ENCODE measurements around the gene MYOCD.

Gene MYOCD

DNA sequence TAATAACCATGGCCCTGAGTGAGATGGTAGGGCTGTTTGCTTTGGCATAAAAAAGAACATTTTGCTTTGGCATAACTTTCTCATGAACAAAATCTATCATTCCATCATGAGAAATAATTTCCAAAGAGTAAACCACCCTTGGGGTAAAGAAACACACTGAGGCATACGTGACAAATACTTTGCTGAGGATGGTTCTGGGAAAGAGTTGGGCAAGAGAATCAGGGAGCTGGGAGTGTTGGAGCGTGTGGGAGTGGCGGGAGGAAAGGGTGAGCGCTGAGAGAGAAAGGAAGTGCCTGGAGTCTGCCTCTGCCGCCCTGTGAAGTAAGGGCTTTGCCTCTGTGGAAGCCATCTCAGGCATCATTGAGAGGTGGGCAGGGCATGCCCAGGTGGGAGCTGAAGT, 63.4 kb downstream of the MYOCD start:
- no peak overlapping the region for H3K27ac ChIP-seq
- no peak for DNase-seq
- H3K27me3 ChIP-seq (ENCODE audit: insufficient read depth, low read depth, severe bottlenecking), result no peaks in the 10 kb centered on the region
- no peaks in the 10 kb centered on the region for H3K9me3 ChIP-seq (ENCODE audit: severe bottlenecking)
- H3K36me3 ChIP-seq, result no peaks in the 10 kb centered on the region
- H3K4me3 ChIP-seq (ENCODE audit: low read depth, low read length), result no peak overlapping the region
- TF ChIP-seq, protein P1, sequence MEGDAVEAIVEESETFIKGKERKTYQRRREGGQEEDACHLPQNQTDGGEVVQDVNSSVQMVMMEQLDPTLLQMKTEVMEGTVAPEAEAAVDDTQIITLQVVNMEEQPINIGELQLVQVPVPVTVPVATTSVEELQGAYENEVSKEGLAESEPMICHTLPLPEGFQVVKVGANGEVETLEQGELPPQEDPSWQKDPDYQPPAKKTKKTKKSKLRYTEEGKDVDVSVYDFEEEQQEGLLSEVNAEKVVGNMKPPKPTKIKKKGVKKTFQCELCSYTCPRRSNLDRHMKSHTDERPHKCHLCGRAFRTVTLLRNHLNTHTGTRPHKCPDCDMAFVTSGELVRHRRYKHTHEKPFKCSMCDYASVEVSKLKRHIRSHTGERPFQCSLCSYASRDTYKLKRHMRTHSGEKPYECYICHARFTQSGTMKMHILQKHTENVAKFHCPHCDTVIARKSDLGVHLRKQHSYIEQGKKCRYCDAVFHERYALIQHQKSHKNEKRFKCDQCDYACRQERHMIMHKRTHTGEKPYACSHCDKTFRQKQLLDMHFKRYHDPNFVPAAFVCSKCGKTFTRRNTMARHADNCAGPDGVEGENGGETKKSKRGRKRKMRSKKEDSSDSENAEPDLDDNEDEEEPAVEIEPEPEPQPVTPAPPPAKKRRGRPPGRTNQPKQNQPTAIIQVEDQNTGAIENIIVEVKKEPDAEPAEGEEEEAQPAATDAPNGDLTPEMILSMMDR (IDR thresholded peaks at IDR 0.05; ENCODE audit: low read depth, low read length), result no peak

DNA sequence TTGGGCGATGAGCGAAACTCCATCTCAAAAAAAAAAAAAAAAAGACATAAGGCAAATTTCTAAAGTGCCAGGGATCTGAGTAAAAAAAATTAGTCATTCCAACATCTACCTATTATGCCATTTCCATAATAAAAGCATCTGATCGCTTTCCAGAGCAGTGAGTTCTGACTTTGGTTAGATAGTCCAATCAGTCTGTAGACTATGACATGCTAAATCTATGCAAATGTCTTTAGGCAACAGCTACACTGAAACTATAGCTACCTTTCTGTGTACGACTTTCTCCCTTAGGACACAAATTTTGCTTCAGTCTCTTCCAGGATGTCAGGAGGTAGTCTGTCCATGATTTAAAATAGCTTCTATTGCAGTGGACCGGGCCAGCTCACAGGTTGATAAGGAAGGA, 64.7 kb downstream of the MYOCD start:
- no peaks in the 10 kb centered on the region for H3K27me3 ChIP-seq (ENCODE audit: insufficient read depth, low read depth, severe bottlenecking)
- no peak overlapping the region for H3K27ac ChIP-seq
- H3K36me3 ChIP-seq, result no peaks in the 10 kb centered on the region
- TF ChIP-seq, protein P1 (IDR thresholded peaks at IDR 0.05; ENCODE audit: low read depth, low read length), result no peak
- H3K4me3 ChIP-seq (ENCODE audit: low read depth, low read length), result no peak overlapping the region
- no peak for DNase-seq
- H3K9me3 ChIP-seq (ENCODE audit: severe bottlenecking), result no peaks in the 10 kb centered on the region

DNA sequence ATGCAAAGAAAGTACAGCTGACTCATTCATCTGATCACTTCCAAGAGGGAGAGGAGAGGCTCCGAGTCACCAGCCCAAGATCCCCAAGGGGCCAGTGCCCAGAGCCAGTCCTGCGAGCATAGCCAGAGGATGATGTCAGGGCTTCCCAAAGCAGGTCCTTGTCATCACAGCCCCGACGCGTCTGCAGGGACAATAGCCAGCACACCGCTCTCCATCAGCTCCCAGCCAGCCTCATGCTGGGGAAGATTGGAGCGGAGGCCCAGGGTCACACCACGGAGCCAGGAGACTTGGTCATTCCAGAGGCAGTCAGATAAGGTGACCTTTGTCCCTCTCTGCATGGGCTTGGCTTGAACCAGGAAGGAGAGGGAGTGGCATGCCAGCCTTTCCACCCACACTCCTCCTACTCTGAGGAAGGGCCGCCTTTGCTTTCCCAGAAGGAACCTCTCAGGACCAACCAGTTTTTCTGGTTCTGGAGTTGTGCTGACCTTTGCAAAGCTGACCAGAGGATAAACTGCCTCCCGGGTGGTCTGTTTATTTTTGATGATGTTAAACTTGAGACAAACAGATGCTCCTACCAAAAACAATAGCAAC, 65.3 kb downstream of the MYOCD start:
- no peaks in the 10 kb centered on the region for H3K36me3 ChIP-seq
- TF ChIP-seq, protein P1 (IDR thresholded peaks at IDR 0.05; ENCODE audit: low read depth, low read length), result no peak
- no peak overlapping the region for H3K27ac ChIP-seq
- DNase-seq, result no peak
- H3K27me3 ChIP-seq (ENCODE audit: insufficient read depth, low read depth, severe bottlenecking), result no peaks in the 10 kb centered on the region
- no peaks in the 10 kb centered on the region for H3K9me3 ChIP-seq (ENCODE audit: severe bottlenecking)
- no peak overlapping the region for H3K4me3 ChIP-seq (ENCODE audit: low read depth, low read length)

DNA sequence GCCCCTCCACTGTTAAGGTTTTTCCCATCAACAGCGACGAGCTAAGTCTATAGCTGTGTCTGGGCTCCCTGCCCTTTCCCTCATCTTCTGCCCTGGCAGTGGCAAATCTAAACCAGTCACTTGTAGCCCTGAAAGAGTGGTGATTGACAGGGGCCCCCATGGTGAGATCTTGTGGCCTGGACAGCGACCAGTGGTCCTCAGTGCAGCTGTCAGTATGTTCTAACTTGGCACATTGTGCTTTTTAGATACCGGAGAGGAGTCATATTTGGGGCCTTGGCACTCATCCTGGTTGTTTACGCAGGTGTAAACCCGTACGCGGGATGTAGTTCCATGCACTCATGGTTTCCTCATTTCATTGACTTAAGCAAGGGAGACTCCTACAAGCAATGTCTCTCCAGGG, 66.1 kb downstream of the MYOCD start:
- Histone ChIP-seq H3K36me3 (no peaks in the 10 kb centered on the region), H3K27me3 (ENCODE audit: insufficient read depth, low read depth, severe bottlenecking) (no peaks in the 10 kb centered on the region), H3K4me3 (ENCODE audit: low read depth, low read length) (no peak overlapping the region), H3K9me3 (ENCODE audit: severe bottlenecking) (no peaks in the 10 kb centered on the region), H3K27ac (no peak overlapping the region)
- no peak for DNase-seq
- TF ChIP-seq, protein P1 (IDR thresholded peaks at IDR 0.05; ENCODE audit: low read depth, low read length), result no peak

DNA sequence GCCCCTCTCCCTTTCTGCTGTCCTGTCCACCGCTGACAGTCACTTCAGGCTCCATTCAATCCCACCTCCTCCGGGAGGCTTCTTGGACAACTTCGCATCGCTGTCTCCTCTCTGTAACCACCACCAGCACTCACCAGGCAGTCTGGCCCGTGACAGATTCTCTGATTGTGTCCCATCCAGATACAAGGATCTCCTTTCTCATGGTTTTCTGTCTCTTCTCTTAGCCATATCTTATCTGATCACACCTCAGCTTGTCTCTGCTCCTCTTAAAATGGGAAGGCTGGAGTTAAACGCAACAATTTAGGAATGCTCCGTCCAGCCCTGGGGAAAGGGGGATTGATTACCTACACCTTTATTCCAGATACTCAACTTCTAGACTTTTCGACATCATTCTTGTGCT, 66.7 kb downstream of the MYOCD start:
- H3K27ac ChIP-seq, result no peak overlapping the region
- no peaks in the 10 kb centered on the region for H3K36me3 ChIP-seq
- no peak overlapping the region for H3K4me3 ChIP-seq (ENCODE audit: low read depth, low read length)
- H3K27me3 ChIP-seq (ENCODE audit: insufficient read depth, low read depth, severe bottlenecking), result no peaks in the 10 kb centered on the region
- TF ChIP-seq, protein P1 (IDR thresholded peaks at IDR 0.05; ENCODE audit: low read depth, low read length), result no peak
- no peak for DNase-seq
- H3K9me3 ChIP-seq (ENCODE audit: severe bottlenecking), result no peaks in the 10 kb centered on the region

DNA sequence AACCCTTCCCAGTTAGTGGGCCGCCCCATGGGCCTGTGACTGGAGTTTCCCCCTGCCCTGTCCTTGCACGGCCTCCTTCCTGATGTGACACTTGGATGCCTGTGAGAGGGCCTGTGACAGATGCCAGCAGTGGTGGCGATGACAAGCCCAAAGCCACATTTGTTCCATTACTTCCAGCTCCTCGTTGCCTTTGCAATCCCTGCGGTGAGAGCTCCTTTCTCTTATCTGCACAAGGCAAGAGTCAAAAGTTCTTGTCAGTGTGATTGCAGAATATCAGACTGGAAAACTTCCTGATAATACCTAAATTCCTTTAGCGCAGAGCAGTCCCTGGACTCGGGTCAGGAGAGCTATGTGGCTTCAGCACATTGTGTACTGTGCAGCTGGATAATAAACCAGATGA, 69.2 kb downstream of the MYOCD start:
- DNase-seq, result no peak
- H3K4me3 ChIP-seq (ENCODE audit: low read depth, low read length), result no peak overlapping the region
- H3K36me3 ChIP-seq, result no peaks in the 10 kb centered on the region
- TF ChIP-seq, protein P1 (IDR thresholded peaks at IDR 0.05; ENCODE audit: low read depth, low read length), result no peak
- no peaks in the 10 kb centered on the region for H3K27me3 ChIP-seq (ENCODE audit: insufficient read depth, low read depth, severe bottlenecking)
- H3K27ac ChIP-seq, result no peak overlapping the region
- H3K9me3 ChIP-seq (ENCODE audit: severe bottlenecking), result no peaks in the 10 kb centered on the region

Measured in WERI-Rb-1 (cell line).